Prostate gland (tissue), 2 donors: Measurements from ENCODE around the gene MICALL2.

Source experiments
- POLR2A ChIP-seq: fragments of 450-650 bp; IDR thresholded peaks from one replicate; pipeline ENCODE4 v1.6.1; 2016; ENCODE audit warnings: antibody characterized with exemption, mild to moderate bottlenecking
- TF ChIP-seq, protein P1 (sequence below), 4 experiments: fragments of 200-600 bp in 2 of 4; fragments of 450-650 bp in 2 of 4; sonication (generic) in 2 of 4; IDR thresholded peaks; 1 replicate in 3 of 4; 2 replicates in 1 of 4; pipeline ENCODE4 v1.5.1; 2016 to 2019; ENCODE audit warnings: antibody characterized with exemption in 4 of 4, mild to moderate bottlenecking in 2 of 4, moderate library complexity in 2 of 4

DNA sequence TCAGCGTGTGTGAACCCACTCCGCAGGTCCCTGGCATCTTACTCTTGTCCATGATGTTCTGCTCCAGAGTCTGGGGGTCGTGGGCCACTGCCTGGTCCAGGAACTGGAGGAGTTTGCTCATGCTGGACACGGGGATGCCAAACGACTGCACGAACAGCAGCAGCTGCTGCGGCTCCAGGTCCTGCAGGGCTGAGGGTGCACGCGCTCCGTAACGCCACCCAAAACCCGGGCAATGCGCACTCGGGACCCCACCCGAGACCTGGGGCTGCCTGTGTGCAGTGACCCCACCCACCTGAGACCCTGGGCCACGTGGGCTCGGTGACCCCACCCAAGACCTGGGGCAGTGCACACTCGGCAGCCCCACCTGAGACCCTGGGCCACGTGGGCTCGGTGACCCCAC lies 22.0 kb upstream of the MICALL2 start:
- TF ChIP-seq POLR2A: no peak
- TF ChIP-seq, protein P1, sequence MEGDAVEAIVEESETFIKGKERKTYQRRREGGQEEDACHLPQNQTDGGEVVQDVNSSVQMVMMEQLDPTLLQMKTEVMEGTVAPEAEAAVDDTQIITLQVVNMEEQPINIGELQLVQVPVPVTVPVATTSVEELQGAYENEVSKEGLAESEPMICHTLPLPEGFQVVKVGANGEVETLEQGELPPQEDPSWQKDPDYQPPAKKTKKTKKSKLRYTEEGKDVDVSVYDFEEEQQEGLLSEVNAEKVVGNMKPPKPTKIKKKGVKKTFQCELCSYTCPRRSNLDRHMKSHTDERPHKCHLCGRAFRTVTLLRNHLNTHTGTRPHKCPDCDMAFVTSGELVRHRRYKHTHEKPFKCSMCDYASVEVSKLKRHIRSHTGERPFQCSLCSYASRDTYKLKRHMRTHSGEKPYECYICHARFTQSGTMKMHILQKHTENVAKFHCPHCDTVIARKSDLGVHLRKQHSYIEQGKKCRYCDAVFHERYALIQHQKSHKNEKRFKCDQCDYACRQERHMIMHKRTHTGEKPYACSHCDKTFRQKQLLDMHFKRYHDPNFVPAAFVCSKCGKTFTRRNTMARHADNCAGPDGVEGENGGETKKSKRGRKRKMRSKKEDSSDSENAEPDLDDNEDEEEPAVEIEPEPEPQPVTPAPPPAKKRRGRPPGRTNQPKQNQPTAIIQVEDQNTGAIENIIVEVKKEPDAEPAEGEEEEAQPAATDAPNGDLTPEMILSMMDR (IDR thresholded peaks at IDR 0.05): no peak
